Activated T-cell treated with anti-CD3 and anti-CD28 coated beads, Interleukin-2, amount 50 U/mL, for 72 hours (primary cell): ENCODE measurements around the gene C8B. TPM values are rescaled to one million over a fixed set of nuclear protein-coding genes. Genes with fewer than 3 reads are reported as not detected.

Experiments
- ATAC-seq, 2 donors: fragments of 150-1000 bp; cut with Tn5 transposase; replicated peaks in 1 of 2; 2 replicates each; pipeline ENCODE4 v1.10.0; 2021; ENCODE audit warnings: moderate library complexity in 2 of 2, mild to moderate bottlenecking in 1 of 2
- DNase-seq, 2 donors: peaks; one replicate each; pipeline ENCODE4 v3.0.0; 2021 to 2022; ENCODE audit warnings: mixed read lengths in 1 of 2
- H3K27ac Mint-ChIP-seq: one replicate; pipeline ENCODE4 v1.8.0; 2022; ENCODE audit warnings: mild to moderate bottlenecking, moderate library complexity, mixed read lengths
- H3K27me3 Mint-ChIP-seq: one replicate; pipeline ENCODE4 v1.8.0; 2022; ENCODE audit warnings: low read depth, mixed read lengths
- H3K36me3 Mint-ChIP-seq, 2 donors: one replicate each; pipeline ENCODE4 v1.8.0; 2022; ENCODE audit warnings: mixed read lengths in 2 of 2, mild to moderate bottlenecking in 1 of 2; ENCODE audit not compliant: insufficient read depth in 2 of 2
- H3K4me1 Mint-ChIP-seq: one replicate; pipeline ENCODE4 v1.8.0; 2022; ENCODE audit warnings: low read depth, mixed read lengths
- H3K4me3 Mint-ChIP-seq, 2 donors: one replicate each; pipeline ENCODE4 v1.8.0; 2022; ENCODE audit warnings: mild to moderate bottlenecking in 2 of 2, mixed read lengths in 2 of 2, moderate library complexity in 2 of 2
- H3K9me3 Mint-ChIP-seq, 2 donors: one replicate each; pipeline ENCODE4 v1.8.0; 2022; ENCODE audit warnings: mixed read lengths in 2 of 2
- total RNA-seq, 2 donors: library from RNA; stranded (reverse); gene quantifications; one replicate each; pipeline ENCODE4 v1.2.3, GENCODE V29; 2022

Gene C8B
- total RNA-seq, 2 donors from 2014 or later = not detected

- Mint-ChIP-seq H3K27me3 (no peaks in the 10 kb centered on the region), H3K9me3 (peaks cover 1 to 2% of the 10 kb centered on the region in 2 donors), H3K4me1 (no peaks in the 10 kb centered on the region), H3K36me3 (no peaks in the 10 kb centered on the region), H3K4me3 (no peak overlapping the region), H3K27ac (no peak overlapping the region)
- no peak for ATAC-seq
- no peak for DNase-seq
Observed at GRCh38 chr1:56934430-56935060, 31.3 kb downstream of the C8B start.

- DNase-seq (no peak), ATAC-seq (no peak)
- H3K36me3 Mint-ChIP-seq = peaks cover 0 to under 1% of the 10 kb centered on the region in 2 donors
- peaks cover 1 to 3% of the 10 kb centered on the region in 2 donors for H3K9me3 Mint-ChIP-seq
- no peak overlapping the region for H3K27ac Mint-ChIP-seq
- no peak overlapping the region for H3K4me3 Mint-ChIP-seq
- H3K27me3 Mint-ChIP-seq = no peaks in the 10 kb centered on the region
- H3K4me1 Mint-ChIP-seq = no peaks in the 10 kb centered on the region
Observed at GRCh38 chr1:56933606-56934005, 32.2 kb downstream of the C8B start.

GRCh38 chr1:56933161-56933560, 32.7 kb downstream of the C8B start:
- Mint-ChIP-seq H3K4me3 (no peak overlapping the region), H3K36me3 (peaks cover 0 to 2% of the 10 kb centered on the region in 2 donors), H3K9me3 (peaks cover 1 to 3% of the 10 kb centered on the region in 2 donors), H3K27me3 (no peaks in the 10 kb centered on the region), H3K27ac (no peak overlapping the region), H3K4me1 (no peaks in the 10 kb centered on the region)
- ATAC-seq (no peak), DNase-seq (no peak)

- DNase-seq = no peak
- no peak overlapping the region for H3K27ac Mint-ChIP-seq
- peaks cover 1 to 3% of the 10 kb centered on the region in 2 donors for H3K9me3 Mint-ChIP-seq
- no peak for ATAC-seq
- H3K27me3 Mint-ChIP-seq = no peaks in the 10 kb centered on the region
- H3K36me3 Mint-ChIP-seq = peaks cover 0 to 2% of the 10 kb centered on the region in 2 donors
- no peaks in the 10 kb centered on the region for H3K4me1 Mint-ChIP-seq
- H3K4me3 Mint-ChIP-seq = no peak overlapping the region
Observed at GRCh38 chr1:56931686-56932085, 34.1 kb downstream of the C8B start.

- no peaks in the 10 kb centered on the region for H3K4me1 Mint-ChIP-seq
- no peak for DNase-seq
- H3K36me3 Mint-ChIP-seq = peaks cover 0 to 2% of the 10 kb centered on the region in 2 donors
- H3K9me3 Mint-ChIP-seq = peaks cover 1 to 3% of the 10 kb centered on the region in 2 donors
- no peak overlapping the region for H3K27ac Mint-ChIP-seq
- ATAC-seq = no peak
- no peak overlapping the region for H3K4me3 Mint-ChIP-seq
- peaks cover 4% of the 10 kb centered on the region for H3K27me3 Mint-ChIP-seq
Observed at GRCh38 chr1:56931211-56931610, 34.6 kb downstream of the C8B start.

- Mint-ChIP-seq H3K27me3 (peaks cover 7% of the 10 kb centered on the region), H3K9me3 (peaks cover 1 to 3% of the 10 kb centered on the region in 2 donors), H3K4me3 (no peak overlapping the region), H3K36me3 (peaks cover 0 to 2% of the 10 kb centered on the region in 2 donors), H3K4me1 (no peaks in the 10 kb centered on the region), H3K27ac (no peak overlapping the region)
- no peak for DNase-seq
- ATAC-seq = no peak
Observed at GRCh38 chr1:56929492-56929891, 36.3 kb downstream of the C8B start.

- peaks cover 7% of the 10 kb centered on the region for H3K27me3 Mint-ChIP-seq
- no peaks in the 10 kb centered on the region for H3K4me1 Mint-ChIP-seq
- peaks cover 0 to 2% of the 10 kb centered on the region in 2 donors for H3K36me3 Mint-ChIP-seq
- H3K27ac Mint-ChIP-seq = no peak overlapping the region
- H3K4me3 Mint-ChIP-seq = no peak overlapping the region
- peaks cover 1 to 3% of the 10 kb centered on the region in 2 donors for H3K9me3 Mint-ChIP-seq
- DNase-seq = no peak
- ATAC-seq = no peak
Observed at GRCh38 chr1:56927986-56928385, 37.8 kb downstream of the C8B start.

- no peak for DNase-seq
- peaks cover 7% of the 10 kb centered on the region for H3K27me3 Mint-ChIP-seq
- H3K36me3 Mint-ChIP-seq = peaks cover 0 to 2% of the 10 kb centered on the region in 2 donors
- ATAC-seq = no peak
- H3K27ac Mint-ChIP-seq = no peak overlapping the region
- no peak overlapping the region for H3K4me3 Mint-ChIP-seq
- peaks cover 1 to 3% of the 10 kb centered on the region in 2 donors for H3K9me3 Mint-ChIP-seq
- no peaks in the 10 kb centered on the region for H3K4me1 Mint-ChIP-seq
Observed at GRCh38 chr1:56927171-56927570, 38.6 kb downstream of the C8B start.

- ATAC-seq (no peak), DNase-seq (no peak)
- no peak overlapping the region for H3K27ac Mint-ChIP-seq
- H3K36me3 Mint-ChIP-seq = peaks cover 0 to 2% of the 10 kb centered on the region in 2 donors
- no peak overlapping the region for H3K4me3 Mint-ChIP-seq
- H3K27me3 Mint-ChIP-seq = peaks cover 7% of the 10 kb centered on the region
- peaks cover 1 to 3% of the 10 kb centered on the region in 2 donors for H3K9me3 Mint-ChIP-seq
- no peaks in the 10 kb centered on the region for H3K4me1 Mint-ChIP-seq
Observed at GRCh38 chr1:56925193-56925592, 40.6 kb downstream of the C8B start.

GRCh38 chr1:56924116-56924515, 41.7 kb downstream of the C8B start:
- Mint-ChIP-seq H3K27me3 (peaks cover 10% of the 10 kb centered on the region), H3K27ac (no peak overlapping the region), H3K9me3 (no peaks in the 10 kb centered on the region), H3K4me3 (no peak overlapping the region), H3K4me1 (no peaks in the 10 kb centered on the region), H3K36me3 (peaks cover 0 to 2% of the 10 kb centered on the region in 2 donors)
- DNase-seq (no peak), ATAC-seq (no peak)

GRCh38 chr1:56923201-56923600, 42.6 kb downstream of the C8B start:
- ATAC-seq = no peak
- Mint-ChIP-seq H3K36me3 (no peaks in the 10 kb centered on the region), H3K27me3 (peaks cover 11% of the 10 kb centered on the region), H3K9me3 (no peaks in the 10 kb centered on the region), H3K27ac (no peak overlapping the region), H3K4me1 (no peaks in the 10 kb centered on the region), H3K4me3 (no peak overlapping the region)
- no peak for DNase-seq

- H3K27ac Mint-ChIP-seq = no peak overlapping the region
- DNase-seq (no peak), ATAC-seq (no peak)
- peaks cover 11% of the 10 kb centered on the region for H3K27me3 Mint-ChIP-seq
- no peaks in the 10 kb centered on the region for H3K4me1 Mint-ChIP-seq
- no peaks in the 10 kb centered on the region for H3K9me3 Mint-ChIP-seq
- H3K36me3 Mint-ChIP-seq = no peaks in the 10 kb centered on the region
- no peak overlapping the region for H3K4me3 Mint-ChIP-seq
Observed at GRCh38 chr1:56922507-56922906, 43.3 kb downstream of the C8B start.

GRCh38 chr1:56922070-56922469, 43.7 kb downstream of the C8B start:
- H3K36me3 Mint-ChIP-seq = no peaks in the 10 kb centered on the region
- no peak overlapping the region for H3K4me3 Mint-ChIP-seq
- ATAC-seq (no peak), DNase-seq (no peak)
- no peaks in the 10 kb centered on the region for H3K4me1 Mint-ChIP-seq
- H3K27me3 Mint-ChIP-seq = peaks cover 11% of the 10 kb centered on the region
- no peak overlapping the region for H3K27ac Mint-ChIP-seq
- no peaks in the 10 kb centered on the region for H3K9me3 Mint-ChIP-seq

- no peak for ATAC-seq
- DNase-seq = no peak
- Mint-ChIP-seq H3K27ac (no peak overlapping the region), H3K9me3 (no peaks in the 10 kb centered on the region), H3K36me3 (no peaks in the 10 kb centered on the region), H3K4me3 (no peak overlapping the region), H3K4me1 (no peaks in the 10 kb centered on the region), H3K27me3 (peaks cover 10% of the 10 kb centered on the region)
Observed at GRCh38 chr1:56921479-56921878, 44.3 kb downstream of the C8B start.
